ENCODE measurements around the gene ANKRD66. TPM values are rescaled to one million over a fixed set of nuclear protein-coding genes. Genes with fewer than 3 reads are reported as not detected.

ANKRD66 gene
- not detected for total RNA-seq

DNA sequence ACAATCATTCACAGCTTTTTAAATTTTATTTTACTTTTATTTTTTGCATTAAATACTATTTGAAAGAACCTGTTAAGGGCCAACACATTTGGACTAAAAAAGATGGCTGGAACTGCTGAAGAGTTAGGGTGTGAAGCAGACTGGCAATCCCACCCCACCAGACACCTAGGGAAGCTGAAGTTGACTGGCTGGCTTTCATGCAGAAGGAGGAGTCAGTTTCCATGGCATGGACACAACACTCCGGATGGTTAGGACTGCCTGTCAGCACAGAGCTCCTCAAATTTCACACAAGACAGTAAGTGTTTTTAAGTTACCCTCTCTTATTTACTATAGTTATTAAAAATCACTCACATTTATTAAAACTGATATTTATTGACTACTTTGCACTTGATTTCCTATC, at the start of gene ANKRD66:
Gene ANKRD66, plus strand, starts transcription at position 238 of the 400 bp plus-strand sequence. CDS start 5,016 bp downstream, outside the sequence.
- DNase-seq = no peak
- H3K4me1 Mint-ChIP-seq = no peaks in the 10 kb centered on the region
- H3K27me3 Mint-ChIP-seq = peaks cover 10% of the 10 kb centered on the region
- H3K36me3 Mint-ChIP-seq = no peaks in the 10 kb centered on the region
- no peaks in the 10 kb centered on the region for H3K9me3 Mint-ChIP-seq
- ATAC-seq (ENCODE audit: low read depth) = no peak
- H3K4me3 Mint-ChIP-seq = no peak within 1 kb of the TSS
- POLR2A ChIA-PET = no interaction called here
- H3K27ac Mint-ChIP-seq = no peak within 1 kb of the TSS

DNA sequence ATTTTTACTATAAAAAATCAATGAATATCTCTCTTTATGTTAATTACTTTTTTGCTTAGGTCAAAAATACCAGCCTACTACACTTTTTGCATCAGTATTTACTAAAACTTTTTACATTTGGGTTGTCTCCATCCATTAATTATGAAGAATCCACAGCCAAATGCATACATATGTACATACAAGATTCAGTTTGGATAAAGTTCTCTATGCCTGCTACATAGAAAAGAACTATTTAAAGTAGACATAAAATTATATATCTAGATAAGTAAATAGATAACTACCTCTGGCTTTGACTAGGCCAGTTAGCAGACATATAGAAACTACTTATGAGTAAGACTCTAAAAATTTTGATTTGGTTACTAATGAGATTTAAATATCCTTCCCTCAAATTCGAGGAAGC, 46.8 kb upstream of the ANKRD66 start:
- POLR2A ChIA-PET = no interaction called here
- no peak overlapping the region for H3K27ac Mint-ChIP-seq
- no peak for DNase-seq

DNA sequence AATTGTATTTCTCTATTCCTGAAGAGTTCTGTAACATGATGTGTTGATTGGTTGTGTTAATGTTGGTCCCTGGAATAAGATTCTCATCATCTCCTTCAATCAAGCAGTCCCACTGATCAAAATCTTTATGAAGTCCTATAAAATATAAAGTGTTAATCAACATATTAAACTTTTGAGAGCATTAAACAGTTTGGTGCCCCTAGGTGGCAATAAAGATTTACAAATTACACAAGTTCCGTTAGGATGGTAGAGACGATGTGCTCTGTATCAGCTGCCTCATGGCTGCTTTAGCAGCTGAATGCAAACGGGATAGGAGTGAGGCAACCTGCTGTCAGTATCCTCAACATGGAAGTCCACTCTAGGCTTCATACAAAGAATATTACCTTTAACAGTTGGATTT, 42.2 kb upstream of the ANKRD66 start:
- no peaks in the 10 kb centered on the region for H3K36me3 Mint-ChIP-seq
- no peak for ATAC-seq (ENCODE audit: low read depth)
- POLR2A ChIA-PET = no interaction called here
- peaks cover 2% of the 10 kb centered on the region for H3K4me1 Mint-ChIP-seq
- DNase-seq = no peak
- no peak overlapping the region for H3K27ac Mint-ChIP-seq
- no peak overlapping the region for H3K4me3 Mint-ChIP-seq
- H3K27me3 Mint-ChIP-seq = peaks cover 33% of the 10 kb centered on the region
- no peaks in the 10 kb centered on the region for H3K9me3 Mint-ChIP-seq

More for the DNA sequence above, 46.8 kb upstream of the ANKRD66 start:
- no peaks in the 10 kb centered on the region for H3K36me3 Mint-ChIP-seq
- ATAC-seq (ENCODE audit: low read depth) = no peak
- peaks cover 30% of the 10 kb centered on the region for H3K27me3 Mint-ChIP-seq
- H3K4me3 Mint-ChIP-seq = no peak overlapping the region
- H3K9me3 Mint-ChIP-seq = no peaks in the 10 kb centered on the region
- no peaks in the 10 kb centered on the region for H3K4me1 Mint-ChIP-seq

DNA sequence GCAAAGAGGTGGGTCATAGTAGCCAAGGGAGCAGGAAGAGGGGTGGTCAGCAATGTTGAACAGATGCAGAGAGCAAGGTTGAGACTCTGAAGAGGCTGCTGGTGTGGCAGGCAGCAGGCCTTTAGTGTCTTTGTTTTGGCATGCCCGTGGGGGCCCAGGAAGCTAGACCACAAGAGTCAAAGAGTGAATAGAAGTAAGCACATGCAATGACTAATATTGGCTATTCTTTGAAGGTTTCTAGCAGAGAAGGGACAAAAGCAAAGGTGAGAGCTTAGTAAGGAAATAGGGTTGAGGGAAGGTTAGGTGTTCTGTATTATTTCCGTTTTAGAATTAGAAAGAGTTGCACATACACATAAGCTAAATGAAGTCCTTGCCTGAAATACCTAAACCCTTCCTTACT, 40.3 kb upstream of the ANKRD66 start:
- no peak overlapping the region for H3K4me3 Mint-ChIP-seq

DNA sequence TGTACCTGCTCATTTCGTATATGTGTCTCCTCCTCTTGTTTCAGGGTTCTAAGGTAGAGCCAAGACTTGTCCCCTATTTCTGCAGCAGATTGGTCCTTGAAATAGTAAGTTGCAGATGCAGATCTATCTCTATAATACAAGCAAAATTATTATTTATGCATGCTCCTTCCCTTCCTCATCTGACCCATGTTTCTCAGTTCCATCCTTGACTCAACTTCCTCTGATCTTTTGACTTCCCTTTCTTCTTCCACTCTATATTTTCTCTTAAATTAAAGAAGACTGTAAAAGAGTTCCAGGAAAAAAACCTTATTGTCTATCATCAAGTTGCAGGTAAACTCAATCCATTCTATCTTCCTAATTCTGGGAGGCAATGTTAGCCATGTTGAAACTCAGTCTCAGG, 35.2 kb upstream of the ANKRD66 start:
- Mint-ChIP-seq H3K27ac (no peak overlapping the region), H3K9me3 (no peaks in the 10 kb centered on the region), H3K27me3 (peaks cover 19% of the 10 kb centered on the region), H3K36me3 (no peaks in the 10 kb centered on the region), H3K4me3 (no peak overlapping the region), H3K4me1 (no peaks in the 10 kb centered on the region)
- ATAC-seq (ENCODE audit: low read depth) (no peak), DNase-seq (no peak)
- POLR2A ChIA-PET = no interaction called here

More for the DNA sequence above, 40.3 kb upstream of the ANKRD66 start:
- peaks cover 34% of the 10 kb centered on the region for H3K27me3 Mint-ChIP-seq
- DNase-seq = no peak
- no peaks in the 10 kb centered on the region for H3K36me3 Mint-ChIP-seq
- POLR2A ChIA-PET = no interaction called here
- H3K9me3 Mint-ChIP-seq = no peaks in the 10 kb centered on the region
- ATAC-seq (ENCODE audit: low read depth) = no peak
- peaks cover 2% of the 10 kb centered on the region for H3K4me1 Mint-ChIP-seq
- H3K27ac Mint-ChIP-seq = no peak overlapping the region

DNA sequence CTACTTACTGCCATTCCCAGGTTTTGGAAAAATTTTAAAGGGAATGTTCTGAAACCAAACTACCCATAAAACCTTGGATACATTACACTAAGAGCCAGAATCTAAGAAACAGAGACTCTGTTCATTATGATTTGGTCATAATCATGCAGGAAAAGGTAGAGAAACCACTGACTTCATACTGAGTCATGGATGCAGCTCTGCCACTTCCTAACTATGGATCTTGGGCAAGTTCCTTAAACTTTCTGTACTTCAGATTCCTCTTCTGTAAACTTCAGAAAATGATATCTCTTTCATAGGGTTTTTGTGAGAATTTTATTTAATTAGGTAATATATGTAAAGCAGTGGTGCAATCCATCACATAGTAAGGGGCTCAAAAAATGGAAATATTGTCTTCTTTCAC, 31.6 kb upstream of the ANKRD66 start:
- no peaks in the 10 kb centered on the region for H3K36me3 Mint-ChIP-seq
- H3K27me3 Mint-ChIP-seq = peaks cover 11% of the 10 kb centered on the region
- DNase-seq = no peak
- H3K4me3 Mint-ChIP-seq = no peak overlapping the region
- ATAC-seq (ENCODE audit: low read depth) = no peak
- H3K27ac Mint-ChIP-seq = no peak overlapping the region
- H3K9me3 Mint-ChIP-seq = no peaks in the 10 kb centered on the region
- POLR2A ChIA-PET = no interaction called here
- H3K4me1 Mint-ChIP-seq = no peaks in the 10 kb centered on the region

DNA sequence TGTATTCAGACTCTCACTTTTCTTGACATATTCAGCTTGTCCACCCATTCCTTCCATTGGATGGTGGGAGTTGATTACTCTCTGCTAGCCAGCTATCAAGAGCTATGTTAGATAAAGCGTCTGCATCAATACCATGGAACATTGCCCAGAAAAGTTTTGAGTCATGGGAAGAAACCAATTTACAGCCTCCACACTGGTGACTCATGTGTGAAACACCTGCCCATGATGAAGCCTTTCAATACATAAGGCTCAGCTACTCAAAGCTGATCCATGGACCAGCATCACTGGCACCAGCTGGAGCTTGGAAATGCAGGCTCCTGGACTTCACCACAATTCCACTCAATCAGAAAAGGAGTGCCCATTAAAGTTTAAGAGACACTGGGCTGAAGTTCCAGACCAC, 27.6 kb upstream of the ANKRD66 start:
- Mint-ChIP-seq H3K4me1 (no peaks in the 10 kb centered on the region), H3K9me3 (no peaks in the 10 kb centered on the region), H3K4me3 (no peak overlapping the region), H3K27ac (no peak overlapping the region), H3K27me3 (peaks cover 9% of the 10 kb centered on the region), H3K36me3 (no peaks in the 10 kb centered on the region)
- POLR2A ChIA-PET = no interaction called here
- DNase-seq (no peak), ATAC-seq (ENCODE audit: low read depth) (no peak)

DNA sequence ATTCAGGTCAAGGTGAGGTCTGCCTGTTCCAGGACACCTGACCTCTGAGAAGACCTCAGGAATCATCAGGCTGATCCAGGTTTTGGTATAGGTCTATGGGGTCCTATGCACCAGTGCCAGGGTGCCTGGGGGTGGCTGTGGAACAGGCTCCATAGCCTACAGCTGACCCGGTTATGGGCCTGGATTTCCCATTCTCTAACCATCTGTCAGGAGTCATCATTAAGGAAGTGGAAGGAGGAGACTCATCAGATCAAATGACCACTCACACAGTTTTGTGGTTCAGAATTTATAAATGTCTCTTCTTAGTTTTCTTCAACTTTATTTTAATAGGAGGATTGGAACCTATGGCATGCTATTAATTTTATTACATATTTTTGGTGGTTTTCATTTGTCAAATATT, 26.3 kb upstream of the ANKRD66 start:
- Mint-ChIP-seq H3K27me3 (peaks cover 10% of the 10 kb centered on the region), H3K4me1 (no peaks in the 10 kb centered on the region), H3K36me3 (no peaks in the 10 kb centered on the region), H3K9me3 (no peaks in the 10 kb centered on the region), H3K4me3 (no peak overlapping the region), H3K27ac (no peak overlapping the region)
- POLR2A ChIA-PET = no interaction called here
- ATAC-seq (ENCODE audit: low read depth) (no peak), DNase-seq (no peak)

DNA sequence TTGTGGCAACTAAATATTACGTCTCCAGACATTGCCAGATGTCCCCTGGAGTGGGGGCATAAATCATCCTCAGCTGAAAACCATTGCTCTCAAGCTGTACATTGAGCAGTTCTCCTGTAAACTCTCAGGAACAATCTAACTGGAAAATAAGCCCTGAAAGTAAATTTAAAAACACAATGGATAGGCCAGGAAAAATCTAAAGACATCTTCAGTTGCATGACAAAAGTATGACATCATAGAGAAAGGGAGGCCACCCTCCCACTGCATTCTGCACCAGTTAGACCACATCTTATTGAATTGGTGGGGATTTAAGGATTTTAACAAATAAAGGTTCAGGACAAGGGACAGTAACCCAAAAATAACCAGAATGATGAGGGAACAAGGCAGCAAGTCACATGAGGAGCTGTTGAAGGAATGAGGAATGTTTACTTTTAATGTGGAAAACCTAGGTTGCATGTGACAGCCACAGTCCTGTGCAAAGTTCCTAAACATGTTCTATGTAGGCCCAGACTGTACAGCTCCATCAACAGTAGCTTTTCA, 16.9 kb upstream of the ANKRD66 start:
- Mint-ChIP-seq H3K4me1 (no peaks in the 10 kb centered on the region), H3K27ac (no peak overlapping the region), H3K36me3 (no peaks in the 10 kb centered on the region), H3K4me3 (no peak overlapping the region), H3K27me3 (peaks cover 34% of the 10 kb centered on the region), H3K9me3 (no peaks in the 10 kb centered on the region)
- DNase-seq = no peak
- no peak for ATAC-seq (ENCODE audit: low read depth)
- POLR2A ChIA-PET = no interaction called here

DNA sequence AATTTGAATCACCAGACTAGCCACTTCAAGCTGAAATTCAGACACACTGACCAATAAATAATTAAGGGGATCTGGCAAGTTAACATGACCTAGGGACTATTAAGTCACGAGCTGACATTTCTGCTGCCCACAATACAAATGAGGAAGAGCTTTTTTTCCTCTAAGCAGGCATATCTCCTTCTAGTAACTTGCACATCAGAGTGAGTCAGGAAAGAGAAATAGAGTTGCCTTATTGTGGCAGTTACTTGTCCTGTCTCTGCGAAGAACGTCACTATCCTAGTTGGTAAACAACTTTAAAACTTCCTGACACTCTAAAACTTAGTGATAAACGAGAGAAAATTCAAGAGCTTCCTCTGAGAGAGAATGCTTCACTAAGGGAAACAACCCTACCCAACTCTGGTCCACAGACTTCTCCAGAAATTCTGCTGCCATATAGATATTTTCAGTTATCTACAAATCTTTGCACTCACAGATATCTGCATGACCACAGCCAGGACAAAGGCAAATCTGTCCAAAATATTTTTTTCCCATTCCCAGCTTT, 15.7 kb upstream of the ANKRD66 start:
- ATAC-seq (ENCODE audit: low read depth) (no peak), DNase-seq (no peak)
- POLR2A ChIA-PET = no interaction called here
- H3K27me3 Mint-ChIP-seq = peaks cover 41% of the 10 kb centered on the region
- H3K4me1 Mint-ChIP-seq = no peaks in the 10 kb centered on the region
- H3K4me3 Mint-ChIP-seq = no peak overlapping the region
- H3K27ac Mint-ChIP-seq = no peak overlapping the region
- H3K9me3 Mint-ChIP-seq = no peaks in the 10 kb centered on the region
- no peaks in the 10 kb centered on the region for H3K36me3 Mint-ChIP-seq

DNA sequence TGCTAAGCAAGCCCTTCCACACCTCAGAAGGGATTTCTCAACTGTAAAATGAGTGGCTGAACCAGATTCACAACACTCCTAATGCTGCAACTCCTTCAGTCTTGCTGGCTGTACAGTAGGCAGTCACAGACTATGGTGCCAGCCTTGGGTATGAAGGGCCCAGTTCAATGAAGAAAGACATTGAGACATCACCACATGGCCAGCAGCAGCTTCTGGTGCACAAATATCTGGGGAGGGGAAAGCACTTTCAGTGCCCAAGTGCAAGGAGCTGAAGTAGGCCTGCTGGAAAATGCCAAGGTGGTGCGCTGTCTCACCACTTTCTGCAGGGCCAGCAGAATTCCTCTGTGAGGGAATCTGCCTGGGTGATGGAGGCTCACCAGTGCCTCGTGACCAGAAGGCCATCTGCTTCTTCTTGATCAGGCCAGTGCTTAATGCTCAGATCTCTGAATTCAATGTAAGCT, 13.4 kb upstream of the ANKRD66 start:
- DNase-seq = no peak
- Mint-ChIP-seq H3K4me1 (no peaks in the 10 kb centered on the region), H3K4me3 (no peak overlapping the region), H3K27me3 (peaks cover 50% of the 10 kb centered on the region), H3K9me3 (no peaks in the 10 kb centered on the region), H3K27ac (no peak overlapping the region), H3K36me3 (no peaks in the 10 kb centered on the region)
- no peak for ATAC-seq (ENCODE audit: low read depth)
- POLR2A ChIA-PET = no interaction called here

DNA sequence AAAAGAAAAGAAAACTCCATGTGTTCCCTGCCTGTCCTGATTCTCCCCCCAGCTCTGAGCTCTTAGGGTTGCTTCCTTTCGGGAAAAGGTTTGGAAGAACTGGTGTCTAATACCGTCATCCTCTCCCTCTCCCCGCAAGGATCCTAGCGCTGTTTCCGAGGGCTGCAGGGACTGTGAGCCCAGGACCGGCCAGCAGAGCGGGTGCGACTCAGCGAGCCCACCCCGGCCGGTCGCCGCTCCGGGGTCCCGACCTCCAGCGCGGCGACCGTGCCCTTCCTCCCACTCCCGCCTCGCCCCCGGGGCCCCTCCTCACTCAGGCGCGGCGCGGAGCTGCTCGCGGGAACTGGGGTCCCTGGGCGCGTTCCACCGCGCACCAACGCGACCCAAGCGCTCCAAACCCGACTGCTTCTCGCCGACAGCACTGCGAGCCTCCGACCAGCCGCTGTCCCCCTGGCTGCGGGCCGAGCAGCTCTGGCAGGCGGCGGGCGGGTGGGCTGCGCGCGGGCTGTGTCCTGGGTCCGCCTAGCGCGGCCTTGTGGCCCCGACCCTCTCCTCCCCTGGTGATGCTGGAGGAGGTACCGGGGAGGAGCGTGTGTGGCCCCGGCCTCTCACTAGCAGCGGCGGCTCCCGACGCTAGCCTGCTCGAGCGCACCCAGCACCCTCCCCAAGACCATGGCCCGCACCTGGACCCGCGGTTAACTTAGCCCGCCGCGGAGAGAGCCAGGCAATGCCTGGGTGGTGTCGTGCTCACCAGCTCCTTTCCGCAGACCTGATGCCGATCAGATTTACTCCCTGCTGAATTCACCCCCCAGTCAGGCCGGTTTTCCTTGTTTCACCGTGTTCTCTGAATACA, 11.6 kb upstream of the ANKRD66 start, which contains the start of gene PLA2G7:
Gene PLA2G7, minus strand, starts transcription at position 509 of the 853 bp plus-strand sequence. CDS start 12,484 bp downstream, outside the sequence.
- H3K4me3 Mint-ChIP-seq = peak within 1 kb of the TSS; percentile 52
- H3K27me3 Mint-ChIP-seq = peaks cover 48% of the 10 kb centered on the region
- no peaks in the 10 kb centered on the region for H3K36me3 Mint-ChIP-seq
- H3K4me1 Mint-ChIP-seq = no peaks in the 10 kb centered on the region
- no peak within 1 kb of the TSS for H3K27ac Mint-ChIP-seq
- DNase-seq = no peak
- ATAC-seq (ENCODE audit: low read depth) = no peak
- H3K9me3 Mint-ChIP-seq = no peaks in the 10 kb centered on the region
- POLR2A ChIA-PET = no interaction called here

DNA sequence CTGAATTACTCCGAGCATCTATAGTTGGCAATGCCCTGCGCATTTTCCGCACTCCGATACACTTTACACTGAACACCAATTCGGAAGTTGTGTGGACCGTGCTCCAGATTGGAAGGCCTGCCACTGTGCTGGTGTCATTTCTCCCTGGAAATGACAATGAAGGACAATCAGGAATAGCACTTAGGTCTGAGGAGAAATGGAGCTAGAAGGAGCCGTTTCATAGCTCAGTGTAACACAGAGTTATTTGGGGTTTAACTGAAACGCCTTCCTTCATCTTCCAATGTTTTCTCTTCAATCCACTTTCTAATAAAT, 11.1 kb upstream of the ANKRD66 start:
- Mint-ChIP-seq H3K4me3 (no peak overlapping the region), H3K27ac (no peak overlapping the region), H3K4me1 (no peaks in the 10 kb centered on the region), H3K9me3 (no peaks in the 10 kb centered on the region), H3K36me3 (no peaks in the 10 kb centered on the region), H3K27me3 (peaks cover 49% of the 10 kb centered on the region)
- POLR2A ChIA-PET = no interaction called here
- ATAC-seq (ENCODE audit: low read depth) = no peak
- DNase-seq = no peak

DNA sequence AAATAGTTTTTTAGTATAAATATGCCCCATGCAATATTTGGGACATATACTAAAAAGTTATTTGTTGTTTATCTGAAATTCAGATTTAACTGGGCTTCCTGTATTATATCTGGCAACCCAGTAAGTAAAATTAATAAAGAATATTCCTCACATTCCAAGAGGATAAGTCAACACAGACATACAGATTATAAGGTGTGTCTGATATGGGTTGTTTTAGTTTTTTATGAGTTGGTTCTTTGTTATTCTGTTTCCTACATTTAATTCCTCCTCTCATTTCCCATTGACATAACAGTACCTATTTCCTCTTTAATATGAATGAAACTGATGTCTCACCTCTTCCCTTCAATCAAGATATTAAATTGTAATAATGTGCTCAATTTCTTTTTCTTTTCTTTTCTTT, 9.8 kb upstream of the ANKRD66 start:
- DNase-seq (no peak), ATAC-seq (ENCODE audit: low read depth) (no peak)
- Mint-ChIP-seq H3K27ac (no peak overlapping the region), H3K36me3 (no peaks in the 10 kb centered on the region), H3K27me3 (peaks cover 46% of the 10 kb centered on the region), H3K4me1 (no peaks in the 10 kb centered on the region), H3K4me3 (no peak overlapping the region), H3K9me3 (no peaks in the 10 kb centered on the region)
- POLR2A ChIA-PET = no interaction called here

Data from activated naive CD8-positive, alpha-beta T cell treated with anti-CD3 and anti-CD28 coated beads, Interleukin-2, amount 10 ng/mL, durations not matched to agents 7 days and 5 days (primary cell).